Measurements from ENCODE around the gene CDC42EP1. TPM values are rescaled to one million over a fixed set of nuclear protein-coding genes. Genes with fewer than 3 reads are reported as not detected.

Gene CDC42EP1
- total RNA-seq, 2 experiments from 2014 or later = not detected

GRCh38 chr22:37558815-37559214 lies 1.5 kb upstream of the CDC42EP1 start:
- H3K36me3 ChIP-seq (ENCODE audit: insufficient read depth, low read length) = no peaks in the 10 kb centered on the region
- ATAC-seq (ENCODE audit: poor library complexity) (no peak), DNase-seq (no peak)
- TF ChIP-seq CTCF (IDR thresholded peaks at IDR 0.05) = no peak
- peaks cover 21% of the 10 kb centered on the region for H3K4me1 Mint-ChIP-seq (ENCODE audit: low read depth)
- ChIA-PET POLR2A (interaction anchor here (0.7 kb wide), 1 partner anchor 381 kb away, joined by 3 read pairs; no protein-coding TSS in a partner anchor), CTCF (interaction anchor here (0.8 to 2.6 kb wide), 3 partner anchors 8 to 34 kb away, joined by 3 to 9 read pairs (median 3); no protein-coding TSS in a partner anchor)
- H3K27me3 Mint-ChIP-seq = peaks cover 68% of the 10 kb centered on the region
- no peaks in the 10 kb centered on the region for H3K9me3 Mint-ChIP-seq
- H3K9me3 ChIP-seq (ENCODE audit: control insufficient read depth in 1 of 2, insufficient read depth in 1 of 2, low read length in 2 of 2) = peaks cover 0 to 15% of the 10 kb centered on the region in 2 experiments
- H3K4me3 ChIP-seq (ENCODE audit: low read length) = no peak overlapping the region
- H3K27ac ChIP-seq (ENCODE audit: low read depth in 1 of 2, low read length in 2 of 2) = no peak overlapping the region
- no peak overlapping the region for H3K4me3 Mint-ChIP-seq
- peaks cover 21% of the 10 kb centered on the region for H3K4me1 ChIP-seq (ENCODE audit: insufficient read depth, low read length)
- H3K36me3 Mint-ChIP-seq (ENCODE audit: low read depth) = no peaks in the 10 kb centered on the region
- peaks cover 26 to 42% of the 10 kb centered on the region in 2 experiments for H3K27me3 ChIP-seq (ENCODE audit: control insufficient read depth in 1 of 2, insufficient read depth in 2 of 2, low read length in 2 of 2)
- H3K27ac Mint-ChIP-seq = no peak overlapping the region
- intact Hi-C loops (cut with DNase I, micrococcal nuclease) = no loop called here

GRCh38 chr22:37559521-37559900 lies 769 bp upstream of the CDC42EP1 start:
- POLR2A ChIA-PET = interaction anchor here (0.7 kb wide), 1 partner anchor 382 kb away, joined by 3 read pairs; no protein-coding TSS in a partner anchor
- Histone ChIP-seq H3K27ac (ENCODE audit: low read depth in 1 of 2, low read length in 2 of 2) (no peak overlapping the region), H3K4me3 (ENCODE audit: low read length) (no peak overlapping the region), H3K27me3 (ENCODE audit: control insufficient read depth in 1 of 2, insufficient read depth in 2 of 2, low read length in 2 of 2) (peaks cover 26 to 45% of the 10 kb centered on the region in 2 experiments), H3K36me3 (ENCODE audit: insufficient read depth, low read length) (no peaks in the 10 kb centered on the region), H3K9me3 (ENCODE audit: control insufficient read depth in 1 of 2, insufficient read depth in 1 of 2, low read length in 2 of 2) (peaks cover 0 to 15% of the 10 kb centered on the region in 2 experiments), H3K4me1 (ENCODE audit: insufficient read depth, low read length) (peaks cover 21% of the 10 kb centered on the region)
- DNase-seq = no peak
- no peaks in the 10 kb centered on the region for H3K9me3 Mint-ChIP-seq
- H3K36me3 Mint-ChIP-seq (ENCODE audit: low read depth) = no peaks in the 10 kb centered on the region
- CTCF ChIA-PET = interaction anchor here (1.4 kb wide), 1 partner anchor 33 kb away, joined by 3 read pairs; no protein-coding TSS in a partner anchor
- H3K4me1 Mint-ChIP-seq (ENCODE audit: low read depth) = peaks cover 21% of the 10 kb centered on the region
- peak overlapping the region; percentile 54 for H3K4me3 Mint-ChIP-seq
- intact Hi-C loops (cut with DNase I, micrococcal nuclease) = no loop called here
- peaks cover 69% of the 10 kb centered on the region for H3K27me3 Mint-ChIP-seq
- no peak for ATAC-seq (ENCODE audit: poor library complexity)
- H3K27ac Mint-ChIP-seq = no peak overlapping the region
- no peak for TF ChIP-seq CTCF (IDR thresholded peaks at IDR 0.05)

- Histone ChIP-seq H3K27me3 (ENCODE audit: control insufficient read depth in 1 of 2, insufficient read depth in 2 of 2, low read length in 2 of 2) (peaks cover 26 to 45% of the 10 kb centered on the region in 2 experiments), H3K36me3 (ENCODE audit: insufficient read depth, low read length) (no peaks in the 10 kb centered on the region), H3K4me3 (ENCODE audit: low read length) (peak overlapping the region; percentile 26), H3K27ac (ENCODE audit: low read depth in 1 of 2, low read length in 2 of 2) (no peak overlapping the region), H3K4me1 (ENCODE audit: insufficient read depth, low read length) (peaks cover 26% of the 10 kb centered on the region), H3K9me3 (ENCODE audit: control insufficient read depth in 1 of 2, insufficient read depth in 1 of 2, low read length in 2 of 2) (peaks cover 0 to 15% of the 10 kb centered on the region in 2 experiments)
- Mint-ChIP-seq H3K4me1 (ENCODE audit: low read depth) (peaks cover 21% of the 10 kb centered on the region), H3K4me3 (peak overlapping the region; percentile 66), H3K27me3 (peaks cover 69% of the 10 kb centered on the region), H3K9me3 (no peaks in the 10 kb centered on the region), H3K36me3 (ENCODE audit: low read depth) (no peaks in the 10 kb centered on the region), H3K27ac (no peak overlapping the region)
- ChIA-PET CTCF (interaction anchor here (3.7 kb wide), 1 partner anchor 21 kb away, joined by 24 read pairs; no protein-coding TSS in a partner anchor), POLR2A (interaction anchor here (1.0 kb wide), 1 partner anchor 22 kb away, joined by 4 read pairs; no protein-coding TSS in a partner anchor)
- peak in 1 of 14 experiments; percentile 38 for DNase-seq
- intact Hi-C loops (cut with DNase I, micrococcal nuclease) = no loop called here
- no peak for ATAC-seq (ENCODE audit: poor library complexity)
- no peak for TF ChIP-seq CTCF (IDR thresholded peaks at IDR 0.05)
Measured at GRCh38 chr22:37560608-37561211, 430 bp downstream of the CDC42EP1 start.
